RPMI7951 (cell line): ENCODE data around the gene LRCH4. TPM values are rescaled to one million over a fixed set of nuclear protein-coding genes. Genes with fewer than 3 reads are reported as not detected.
A peak's percentile ranks its signal among the peaks of the same experiment; 100 is the strongest.
"Not testable (repeated sequence)": the region's sequence is repeated elsewhere in the genome, so short reads cannot be mapped to it uniquely, and the experiment has no call there.

Source experiments
- DNase-seq: peaks from one replicate; pipeline ENCODE4 v3.0.0-alpha.2; 2012; ENCODE audit warnings: low read depth
- total RNA-seq: library from RNA; depleted of rRNA; stranded (reverse); fragments of >200 nt; shearing (Covaris generic); gene quantifications from 2 replicates; pipeline ENCODE4 v1.2.3, GENCODE V29; 2014; rRNA removed

LRCH4 gene
- total RNA-seq, 1 experiment from 2014 or later: 10.8 TPM

DNA sequence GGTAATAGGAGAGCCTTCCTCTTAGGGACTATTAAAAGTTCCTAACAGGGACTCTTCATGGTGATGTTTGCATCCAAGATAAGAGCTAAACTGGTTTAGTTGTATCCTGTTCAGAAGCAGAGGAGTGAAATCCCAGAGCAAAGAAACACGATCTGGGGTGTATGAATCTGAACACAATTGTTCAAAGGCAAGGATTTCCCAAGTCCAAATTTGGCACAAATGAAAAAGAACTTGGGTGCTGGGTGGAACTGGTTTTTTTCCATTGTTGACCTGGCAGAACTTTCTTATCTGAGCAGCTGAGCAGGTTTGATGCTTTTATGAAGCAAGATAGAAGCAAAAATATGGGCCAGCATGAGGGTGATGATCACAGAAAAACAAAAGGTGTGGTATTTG, 41.0 kb downstream of the LRCH4 start:
- DNase-seq: no peak

DNA sequence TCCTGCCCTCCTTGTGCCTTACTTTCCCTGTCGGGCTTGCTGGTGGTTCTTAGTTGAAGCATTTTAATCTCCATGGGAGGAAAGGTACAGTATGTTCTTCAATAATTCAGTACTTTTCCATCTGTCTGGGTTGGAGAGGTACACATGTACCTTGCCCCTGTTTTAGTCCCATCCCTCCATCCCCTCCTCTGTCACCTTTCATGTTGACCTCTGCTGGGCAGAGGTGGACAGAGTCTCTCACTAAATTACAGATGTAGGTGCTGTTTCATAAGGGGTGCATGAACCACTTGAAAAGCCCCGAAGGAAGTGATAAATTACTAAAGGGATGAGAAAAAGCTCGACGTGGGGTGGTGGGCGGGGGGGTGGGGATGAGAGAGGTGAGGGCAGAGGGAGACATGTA, 41.5 kb downstream of the LRCH4 start:
- DNase-seq: no peak

DNA sequence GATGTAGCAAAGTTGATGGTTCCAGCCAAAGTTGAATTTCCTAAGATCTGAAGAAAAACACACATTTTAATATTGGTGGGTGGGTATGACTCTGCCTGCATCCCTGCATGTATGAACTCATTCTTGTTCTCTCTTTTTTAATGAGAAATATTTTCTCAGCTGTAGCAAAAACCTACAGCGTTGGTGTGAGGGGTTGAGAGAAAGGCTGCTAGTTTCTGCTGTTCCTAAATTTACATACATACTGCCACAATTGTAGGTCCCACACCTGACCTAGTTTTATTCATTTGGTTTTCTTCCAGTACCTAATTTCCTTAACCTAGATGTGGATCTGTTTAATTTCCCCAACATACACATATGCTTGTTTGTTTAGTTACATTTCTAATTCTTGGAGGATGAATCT, 42.3 kb downstream of the LRCH4 start:
- DNase-seq: no peak

DNA sequence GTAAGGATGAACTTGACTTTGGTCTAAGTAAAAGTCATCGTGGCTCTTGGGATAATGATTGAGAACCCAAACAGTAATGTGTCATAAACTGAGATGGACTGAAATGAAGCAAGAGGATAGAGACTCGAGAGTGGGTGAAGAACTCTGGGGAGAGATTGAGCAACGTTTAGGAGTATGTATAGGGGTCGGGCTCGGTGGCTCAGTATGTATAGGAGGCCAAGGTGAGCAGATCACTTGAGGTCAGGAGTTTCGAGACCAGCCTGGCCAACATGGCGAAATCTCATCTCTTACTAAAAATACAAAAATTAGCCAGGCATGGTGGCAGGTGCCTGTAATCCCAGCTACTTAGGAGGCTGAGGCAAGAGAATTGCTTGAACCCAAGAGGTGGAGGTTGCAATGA, 44.6 kb downstream of the LRCH4 start:
- not testable (repeated sequence) for DNase-seq

DNA sequence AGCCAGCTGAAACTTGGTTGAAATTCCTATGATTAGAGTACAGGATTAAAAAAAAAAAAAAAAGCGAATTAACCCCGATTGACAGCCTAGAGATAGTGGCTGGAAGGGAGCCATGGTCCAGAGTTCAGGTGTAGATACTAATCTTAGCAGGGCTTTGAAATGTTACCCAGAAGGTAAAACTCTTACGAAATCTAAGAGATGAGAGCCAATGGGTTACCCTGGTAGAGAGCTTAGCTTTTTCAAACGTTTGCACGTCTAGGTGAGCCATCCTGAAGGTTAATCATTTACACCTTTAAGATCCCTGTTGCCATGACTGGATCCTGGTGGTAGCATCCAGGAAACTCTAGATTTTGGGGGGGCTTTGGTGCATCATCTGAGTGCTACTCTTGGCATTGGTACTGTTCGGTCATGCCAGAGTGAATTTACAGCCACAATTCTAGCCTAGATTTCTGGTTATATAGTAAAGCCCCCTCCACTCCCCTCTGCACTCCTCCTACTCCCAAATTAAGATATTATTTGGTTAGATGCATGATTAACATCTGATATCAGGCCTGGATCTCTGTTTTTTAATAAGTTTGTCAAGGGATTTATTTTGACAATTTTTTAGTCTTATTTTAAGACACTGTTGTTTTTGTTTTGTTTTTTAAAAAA, 45.7 kb downstream of the LRCH4 start:
- DNase-seq: no peak

DNA sequence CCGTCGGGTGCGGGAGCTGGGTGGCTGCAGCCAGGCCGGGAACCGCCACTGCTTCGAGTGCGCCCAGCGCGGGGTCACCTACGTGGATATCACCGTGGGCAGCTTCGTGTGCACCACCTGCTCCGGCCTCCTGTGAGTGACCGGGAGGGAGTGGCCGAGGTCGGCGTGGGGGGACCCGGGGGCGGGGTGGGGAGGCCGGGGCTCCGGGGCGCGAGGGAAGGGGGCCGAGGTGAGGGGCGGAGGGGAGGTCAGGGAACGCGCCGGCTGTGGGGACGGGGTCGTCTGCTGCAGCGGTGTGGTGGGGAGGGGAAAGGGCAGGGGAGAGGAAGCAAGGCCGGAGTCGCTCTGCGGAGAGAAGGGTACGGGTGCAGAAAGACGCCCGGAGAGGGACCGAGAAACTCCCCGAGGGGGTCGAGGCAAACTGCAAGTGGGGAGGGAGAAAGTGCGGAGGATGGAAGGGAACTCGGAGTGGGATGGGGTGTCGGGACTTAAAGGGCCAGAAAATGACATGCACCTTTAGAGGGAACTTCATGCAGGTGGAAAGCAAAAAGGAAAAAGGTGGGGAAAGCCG, 46.4 kb downstream of the LRCH4 start:
- DNase-seq: no peak

DNA sequence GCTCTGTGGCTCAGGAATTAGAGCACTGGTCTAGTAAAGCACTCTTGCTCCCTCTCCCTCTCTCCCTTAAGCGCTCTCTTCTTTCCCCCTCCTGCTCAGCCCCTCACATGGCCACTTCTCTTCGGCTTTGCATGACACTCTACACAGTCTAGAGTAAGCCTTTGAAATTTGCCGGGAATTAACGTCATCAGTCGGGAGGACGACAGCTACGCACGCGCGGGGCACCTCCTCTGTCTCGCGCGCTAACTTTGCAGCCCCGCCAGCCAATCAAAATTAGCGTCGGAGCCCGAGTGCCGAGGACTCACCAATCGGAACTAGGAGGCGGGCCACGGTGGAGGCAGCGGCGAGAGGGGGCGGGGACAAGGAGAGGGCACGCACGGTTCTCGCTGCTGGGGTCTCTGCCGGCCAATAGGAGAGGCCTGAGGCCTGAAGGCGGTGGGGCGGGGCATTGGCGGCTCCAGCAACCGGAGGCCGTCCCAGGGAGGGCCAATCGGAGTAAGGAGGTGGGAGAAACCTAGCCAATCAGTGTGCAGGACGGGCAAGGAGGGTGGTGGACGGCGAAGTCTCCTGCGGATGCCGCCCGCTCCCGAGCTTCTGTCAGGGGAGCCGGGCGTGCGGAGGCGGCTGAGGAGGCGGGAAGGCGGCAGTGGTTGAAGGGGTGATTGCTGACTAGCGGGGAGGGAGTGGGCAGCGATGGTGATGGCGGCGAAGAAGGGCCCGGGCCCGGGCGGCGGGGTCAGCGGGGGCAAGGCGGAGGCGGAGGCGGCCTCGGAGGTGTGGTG, 47.1 kb downstream of the LRCH4 start, which contains the start of gene AGFG2:
AGFG2 (plus strand) TSS at position 550 of the 782 bp plus-strand sequence; CDS start at position 694, 144 bp downstream.
- DNase-seq: peak; percentile 100

DNA sequence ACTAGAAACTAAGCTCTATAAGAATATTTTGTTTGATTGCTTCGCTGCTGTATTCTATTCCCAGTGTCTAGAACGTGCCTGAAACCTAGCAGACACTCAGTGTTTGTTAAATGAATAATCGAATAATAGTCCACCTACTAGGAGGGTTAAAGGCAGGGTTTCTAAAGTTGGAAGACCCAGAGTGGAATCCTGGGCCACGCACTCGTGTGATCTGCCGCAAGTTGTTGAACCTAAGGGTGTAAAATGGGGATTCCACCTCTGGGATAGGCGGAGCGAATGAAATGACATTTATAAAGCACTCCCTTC, 47.6 kb downstream of the LRCH4 start:
- DNase-seq: no peak

DNA sequence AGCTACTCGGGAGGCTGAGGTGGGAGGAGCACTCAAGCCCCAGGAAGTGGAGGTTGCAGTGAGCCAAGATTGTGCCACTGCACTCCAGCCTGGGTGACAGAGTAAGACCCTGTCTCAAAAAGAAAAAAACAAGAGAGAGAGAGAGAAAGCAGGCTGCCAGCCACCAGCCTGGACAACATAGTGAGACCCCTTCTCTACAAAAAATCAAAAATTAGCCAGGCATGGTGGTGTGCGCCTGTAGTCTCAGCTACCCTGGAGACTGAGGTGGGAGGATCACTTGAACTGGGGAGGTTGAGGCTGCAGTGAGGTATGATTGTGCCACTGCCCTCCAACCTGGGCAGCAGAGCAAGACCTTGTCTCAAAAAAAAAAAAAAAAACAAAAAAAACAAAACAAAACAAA, 49.2 kb downstream of the LRCH4 start:
- not testable (repeated sequence) for DNase-seq

DNA sequence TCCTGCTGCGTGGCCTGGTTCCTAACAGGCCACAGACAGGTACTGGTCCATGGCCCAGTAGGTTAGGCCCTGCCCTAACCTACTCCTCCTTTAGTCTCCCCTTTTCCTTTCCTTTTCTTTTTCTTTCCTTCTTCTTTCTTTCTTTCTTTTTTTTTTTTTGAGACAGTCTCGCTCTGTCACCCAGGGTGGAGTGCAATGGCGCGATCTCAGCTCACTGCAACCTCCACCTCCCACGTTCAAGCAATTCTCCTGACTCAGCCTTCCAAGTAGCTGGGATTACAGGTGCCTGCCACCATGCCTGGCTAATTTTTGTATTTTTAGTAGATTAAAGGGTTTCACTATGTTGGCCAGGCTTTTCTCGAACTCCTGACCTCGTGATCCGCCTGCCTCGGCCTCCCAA, 49.9 kb downstream of the LRCH4 start:
- DNase-seq: not testable (repeated sequence)

DNA sequence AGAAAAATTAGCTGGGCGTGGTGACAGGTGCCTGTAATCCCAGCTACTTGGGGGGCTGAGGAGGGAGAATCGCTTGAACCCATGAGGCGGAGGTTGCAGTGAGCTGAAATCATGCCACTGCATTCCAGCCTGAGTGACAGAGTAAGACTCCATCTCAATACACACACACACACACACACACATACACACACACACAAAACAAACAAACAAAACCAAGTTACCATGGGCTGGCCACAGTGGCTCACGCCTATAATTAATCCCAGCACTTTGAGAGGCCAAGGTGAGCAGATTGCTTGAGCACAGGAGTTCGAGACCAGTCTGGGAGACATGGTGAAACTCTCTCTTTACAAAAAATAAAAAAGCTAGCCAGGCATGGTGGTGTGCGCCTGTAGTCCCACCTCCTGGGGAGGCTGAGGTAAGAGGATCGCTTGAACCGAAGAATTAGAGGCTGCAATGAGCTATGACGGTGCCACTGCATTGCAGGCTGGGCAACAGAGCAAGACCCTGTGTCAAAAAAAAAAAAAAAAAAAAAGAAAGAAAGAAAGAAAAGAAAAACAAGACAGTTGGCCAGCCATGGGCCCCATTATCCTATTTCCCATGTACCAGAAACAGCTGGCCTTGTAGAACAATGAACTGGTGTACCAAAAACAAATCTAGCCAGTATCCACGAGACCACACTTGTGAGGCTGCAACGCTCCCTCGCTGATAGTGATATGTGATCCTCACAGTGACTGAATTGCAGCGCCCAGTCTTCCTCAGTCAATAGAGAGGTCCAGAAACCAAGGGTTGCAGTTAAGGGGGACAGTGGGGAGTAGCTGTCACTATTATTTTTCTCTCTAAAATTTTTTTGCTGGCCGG, 53.5 kb downstream of the LRCH4 start:
- no peak for DNase-seq

DNA sequence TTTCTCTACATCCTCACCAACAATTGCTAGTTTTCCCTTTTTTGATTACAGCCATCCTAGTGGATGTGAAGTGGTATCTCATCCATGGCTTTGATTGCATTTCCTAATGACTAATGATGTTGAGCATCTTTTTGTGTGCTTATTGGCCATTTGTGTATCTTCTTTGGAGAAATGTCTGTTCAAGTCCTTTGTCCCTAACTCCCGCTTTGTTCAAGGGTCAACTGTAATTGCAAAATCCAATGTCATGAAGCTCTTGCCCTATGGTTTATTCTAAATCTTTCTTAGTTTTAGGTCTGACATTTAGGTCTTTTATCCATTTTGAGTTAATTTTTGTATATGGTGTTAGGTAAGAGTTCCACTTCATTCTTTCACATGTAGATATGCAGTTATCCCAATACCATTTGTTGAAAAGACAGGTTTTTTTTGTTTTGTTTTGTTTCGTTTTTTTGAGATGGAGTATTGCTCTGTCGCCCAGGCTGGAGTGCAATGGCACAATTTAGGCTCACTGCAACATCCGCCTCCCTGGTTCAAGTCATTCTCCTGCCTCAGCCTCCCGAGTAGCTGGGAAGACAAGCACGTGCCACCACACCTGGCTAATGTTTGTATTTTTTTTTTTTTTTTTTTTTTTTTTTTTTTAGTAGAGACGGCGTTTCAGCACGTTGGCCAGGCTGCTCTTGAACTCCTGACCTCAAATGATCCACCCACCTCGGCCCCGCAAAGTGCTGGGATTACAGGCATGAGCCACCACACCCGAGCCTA, 57.6 kb downstream of the LRCH4 start:
- DNase-seq: not testable (repeated sequence)

Other genes with a start within 250 kb of the LRCH4 start
- gene PILRB, start 228.0 kb downstream of the LRCH4 start, total RNA-seq: 7.7 and 10.1 TPM in 2 replicates
- gene PILRA, start 212.6 kb downstream of the LRCH4 start, total RNA-seq: not detected in 2 replicates
- 0.20 and 3.7 TPM in 2 replicates for gene ZCWPW1, start 157.4 kb downstream of the LRCH4 start, total RNA-seq
- 22.2 and 22.5 TPM in 2 replicates for gene MEPCE, start 156.3 kb downstream of the LRCH4 start, total RNA-seq
- 30.5 and 40.4 TPM in 2 replicates for gene PPP1R35, start 149.6 kb downstream of the LRCH4 start, total RNA-seq
- gene SPACDR, start 121.9 kb downstream of the LRCH4 start, total RNA-seq: 0.39 TPM in 1 of 2 replicates, not detected in the other
- 12.5 and 23.6 TPM in 2 replicates for gene TSC22D4, start 106.9 kb downstream of the LRCH4 start, total RNA-seq
- gene NYAP1, start 102.2 kb downstream of the LRCH4 start, total RNA-seq: not detected in 2 replicates
- gene AGFG2, start 46.9 kb downstream of the LRCH4 start, total RNA-seq: 6.5 and 7.2 TPM in 2 replicates
- 2.1 TPM in 1 of 2 replicates, not detected in the other for gene SAP25, start 12.2 kb downstream of the LRCH4 start, total RNA-seq
- gene FBXO24, start 199 bp upstream of the LRCH4 start, total RNA-seq: 0.49 and 0.72 TPM in 2 replicates
- 175 and 237 TPM in 2 replicates for gene PCOLCE, start 16.2 kb upstream of the LRCH4 start, total RNA-seq
- gene MOSPD3, start 26.4 kb upstream of the LRCH4 start, total RNA-seq: 19.7 and 28.7 TPM in 2 replicates
- 0.12 and 0.98 TPM in 2 replicates for gene TFR2, start 55.4 kb upstream of the LRCH4 start, total RNA-seq
- gene ACTL6B, start 70.3 kb upstream of the LRCH4 start, total RNA-seq: not detected in 2 replicates
- gene GNB2, start 87.6 kb upstream of the LRCH4 start, total RNA-seq: 89.4 and 125 TPM in 2 replicates
- 4.8 and 5.3 TPM in 2 replicates for gene GIGYF1, start 108.1 kb upstream of the LRCH4 start, total RNA-seq
- 79.5 and 91.4 TPM in 2 replicates for gene POP7, start 120.0 kb upstream of the LRCH4 start, total RNA-seq
- not detected in 2 replicates for gene EPO, start 134.3 kb upstream of the LRCH4 start, total RNA-seq
- not detected in 2 replicates for gene ZAN, start 147.5 kb upstream of the LRCH4 start, total RNA-seq
- 24.6 and 27.0 TPM in 2 replicates for gene EPHB4, start 241.4 kb upstream of the LRCH4 start, total RNA-seq